SU-DHL-6 (cell line): ENCODE data around the gene LCTL.

Experiments
- H2AFZ ChIP-seq: fragments of 200-600 bp; sonication (generic); 2 replicates; pipeline ENCODE4 v1.6.1; 2014; ENCODE audit warnings: low read depth, mild to moderate bottlenecking, moderate library complexity, mixed read lengths, antibody characterized with exemption, low read length; ENCODE audit not compliant: severe bottlenecking
- H3F3A ChIP-seq: fragments of 200-600 bp; shearing (Covaris generic); 2 replicates; pipeline ENCODE4 v1.6.0; 2016; ENCODE audit warnings: antibody characterized with exemption, mild to moderate bottlenecking; ENCODE audit not compliant: insufficient read depth
- H3K27ac ChIP-seq: fragments of 200-600 bp; sonication (generic); 2 replicates; pipeline ENCODE4 v1.5.1; 2016; ENCODE audit warnings: low read depth, mild to moderate bottlenecking, low read length, moderate library complexity, mixed read lengths
- H3K27me3 ChIP-seq: fragments of 200-600 bp; sonication (generic), shearing (Covaris generic); 2 replicates; pipeline ENCODE4 v1.6.0; 2014; ENCODE audit warnings: mild to moderate bottlenecking, low read length
- H3K36me3 ChIP-seq: fragments of 200-600 bp; sonication (generic); 2 replicates; pipeline ENCODE4 v1.6.1; 2014; ENCODE audit warnings: mild to moderate bottlenecking, low read length, mixed read lengths
- H3K4me2 ChIP-seq: fragments of 300-600, 200-600 bp; shearing (Covaris generic), sonication (generic); 2 replicates; pipeline ENCODE4 v1.6.0; 2014; ENCODE audit warnings: low read length, low read depth, mild to moderate bottlenecking; ENCODE audit not compliant: poor library complexity, severe bottlenecking
- H3K4me3 ChIP-seq: fragments of 200-600 bp; sonication (generic); 2 replicates; pipeline ENCODE4 v1.5.1; 2014; ENCODE audit warnings: antibody characterized with exemption, low read length, mild to moderate bottlenecking, mixed read lengths; ENCODE audit not compliant: insufficient read depth, poor library complexity, severe bottlenecking
- H3K79me2 ChIP-seq: fragments of 200-600 bp; sonication (generic); 2 replicates; pipeline ENCODE4 v1.6.1; 2014; ENCODE audit warnings: mild to moderate bottlenecking, low read length, moderate library complexity; ENCODE audit not compliant: insufficient read depth
- H3K9ac ChIP-seq: fragments of 200-600 bp; sonication (generic); 2 replicates; pipeline ENCODE4 v1.7.0; 2014; ENCODE audit warnings: mild to moderate bottlenecking, low read length
- H3K9me2 ChIP-seq: fragments of 200-600 bp; sonication (generic); replicated peaks from 2 replicates; pipeline ENCODE4 v1.6.1; 2014; ENCODE audit warnings: low read length; ENCODE audit not compliant: insufficient read depth
- H3K9me3 ChIP-seq: fragments of 200-600 bp; sonication (generic); 2 replicates; pipeline ENCODE4 v1.6.1; 2014; ENCODE audit warnings: low read length, mixed read lengths; ENCODE audit not compliant: insufficient read depth
- H4K20me1 ChIP-seq: fragments of 200-600 bp; sonication (generic); 2 replicates; pipeline ENCODE4 v1.6.1; 2014; ENCODE audit warnings: low read depth, mild to moderate bottlenecking, antibody characterized with exemption, low read length, moderate library complexity, mixed read lengths
- EZH2phosphoT487 ChIP-seq: fragments of 200-600 bp; sonication (generic), shearing (Covaris generic); conservative IDR thresholded peaks from 2 replicates; pipeline ENCODE4 v1.6.1; 2018; ENCODE audit warnings: mild to moderate bottlenecking, antibody characterized with exemption, low read length, moderate library complexity, mixed read lengths
- TF ChIP-seq, protein P1 (sequence below): fragments of 200-600 bp; sonication (generic); IDR thresholded peaks from one replicate; pipeline ENCODE4 v1.5.1; 2017; ENCODE audit warnings: antibody characterized with exemption, mild to moderate bottlenecking, low read length, moderate library complexity; ENCODE audit not compliant: insufficient read depth, poor library complexity, severe bottlenecking

The LCTL gene

DNA sequence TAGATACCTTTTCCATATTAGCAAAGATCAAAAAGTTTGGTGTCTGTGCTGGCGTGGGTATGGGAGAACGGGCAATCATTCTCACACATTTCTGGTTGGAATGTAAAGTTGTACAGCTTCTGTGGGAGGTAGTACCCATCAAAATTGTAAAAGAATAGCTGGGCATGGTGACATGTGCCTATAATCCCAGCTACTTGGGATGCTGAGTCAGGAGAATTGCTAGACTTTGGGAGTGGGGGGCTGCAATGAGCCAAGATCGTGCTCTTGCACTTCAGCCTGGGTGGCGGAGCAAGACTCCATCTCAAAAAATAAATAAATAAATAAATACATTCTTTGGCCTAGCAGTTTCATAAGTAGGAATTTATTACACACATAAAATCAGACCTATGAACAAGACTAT is 22.9 kb downstream of the LCTL start:
- TF ChIP-seq, protein P1, sequence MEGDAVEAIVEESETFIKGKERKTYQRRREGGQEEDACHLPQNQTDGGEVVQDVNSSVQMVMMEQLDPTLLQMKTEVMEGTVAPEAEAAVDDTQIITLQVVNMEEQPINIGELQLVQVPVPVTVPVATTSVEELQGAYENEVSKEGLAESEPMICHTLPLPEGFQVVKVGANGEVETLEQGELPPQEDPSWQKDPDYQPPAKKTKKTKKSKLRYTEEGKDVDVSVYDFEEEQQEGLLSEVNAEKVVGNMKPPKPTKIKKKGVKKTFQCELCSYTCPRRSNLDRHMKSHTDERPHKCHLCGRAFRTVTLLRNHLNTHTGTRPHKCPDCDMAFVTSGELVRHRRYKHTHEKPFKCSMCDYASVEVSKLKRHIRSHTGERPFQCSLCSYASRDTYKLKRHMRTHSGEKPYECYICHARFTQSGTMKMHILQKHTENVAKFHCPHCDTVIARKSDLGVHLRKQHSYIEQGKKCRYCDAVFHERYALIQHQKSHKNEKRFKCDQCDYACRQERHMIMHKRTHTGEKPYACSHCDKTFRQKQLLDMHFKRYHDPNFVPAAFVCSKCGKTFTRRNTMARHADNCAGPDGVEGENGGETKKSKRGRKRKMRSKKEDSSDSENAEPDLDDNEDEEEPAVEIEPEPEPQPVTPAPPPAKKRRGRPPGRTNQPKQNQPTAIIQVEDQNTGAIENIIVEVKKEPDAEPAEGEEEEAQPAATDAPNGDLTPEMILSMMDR, result no peak
- TF ChIP-seq EZH2phosphoT487, result no peak
- H3F3A ChIP-seq, result no peaks in the 10 kb centered on the region; the same call in 1 of the 2 replicates
- H3K4me2 ChIP-seq, result no peak overlapping the region
- H3K9me2 ChIP-seq, result no peaks in the 10 kb centered on the region
- no peaks in the 10 kb centered on the region for H3K9me3 ChIP-seq
- no peaks in the 10 kb centered on the region for H3K79me2 ChIP-seq
- no peak overlapping the region for H3K4me3 ChIP-seq
- H3K27ac ChIP-seq, result no peak overlapping the region
- no peak overlapping the region for H3K9ac ChIP-seq
- no peaks in the 10 kb centered on the region; the same call in 1 of the 2 replicates for H4K20me1 ChIP-seq
- no peak overlapping the region for H2AFZ ChIP-seq
- H3K27me3 ChIP-seq, result no peaks in the 10 kb centered on the region
- peaks cover 27% of the 10 kb centered on the region for H3K36me3 ChIP-seq

DNA sequence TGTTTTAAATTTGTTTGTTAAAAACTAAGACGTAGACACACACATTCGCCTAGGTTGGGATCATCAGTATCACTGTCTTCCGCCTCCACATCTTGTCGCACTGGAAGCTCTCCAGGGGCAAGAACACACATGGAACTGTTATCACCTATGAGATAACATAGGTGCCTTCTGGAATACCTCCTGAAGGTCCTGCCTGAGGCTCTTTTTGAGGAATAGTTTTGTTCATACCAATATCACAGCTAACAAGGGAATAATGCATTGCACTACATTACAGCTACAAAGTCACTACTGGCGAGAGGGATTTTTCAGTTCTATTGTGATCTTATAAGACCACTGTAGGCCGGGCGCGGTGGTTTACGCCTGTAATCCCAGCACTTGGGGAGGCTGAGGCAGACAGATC is 30.7 kb downstream of the LCTL start:
- Histone ChIP-seq H3K27ac (no peak overlapping the region), H3K9me3 (no peaks in the 10 kb centered on the region), H4K20me1 (0 out of 2 replicates have a peak, but pooled peaks cover 2% of the 10 kb centered on the region), H2AFZ (no peak overlapping the region), H3K4me2 (no peak overlapping the region), H3K27me3 (no peaks in the 10 kb centered on the region), H3F3A (peaks cover 3% of the 10 kb centered on the region; the same call in 1 of the 2 replicates), H3K36me3 (peaks cover 37% of the 10 kb centered on the region), H3K9me2 (no peaks in the 10 kb centered on the region), H3K4me3 (no peak overlapping the region), H3K9ac (no peak overlapping the region), H3K79me2 (no peaks in the 10 kb centered on the region)
- no peak for TF ChIP-seq EZH2phosphoT487
- TF ChIP-seq, protein P1, result no peak

DNA sequence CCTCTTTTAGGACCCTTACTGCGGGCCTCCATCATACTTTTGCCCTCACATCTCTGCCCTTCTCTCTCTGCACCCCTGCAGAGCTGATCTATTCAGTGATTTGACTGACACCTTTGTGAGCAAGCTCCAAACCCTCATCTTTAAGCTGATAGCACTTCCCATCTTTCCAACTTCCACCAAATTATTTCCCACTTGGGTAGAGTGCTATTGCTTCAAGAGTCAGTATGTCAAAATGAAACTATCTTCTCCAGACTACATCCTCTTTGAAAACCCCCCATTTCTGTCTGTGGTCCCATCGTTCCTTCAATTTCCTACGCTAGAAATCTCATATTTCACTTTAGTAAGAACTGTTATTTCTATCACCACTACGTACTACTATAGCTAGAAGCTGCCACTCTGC is 41.0 kb downstream of the LCTL start:
- H3F3A ChIP-seq, result no peaks in the 10 kb centered on the region
- no peak overlapping the region for H2AFZ ChIP-seq
- TF ChIP-seq EZH2phosphoT487, result no peak
- TF ChIP-seq, protein P1, result no peak
- H3K4me2 ChIP-seq, result no peak overlapping the region
- H3K9me2 ChIP-seq, result no peaks in the 10 kb centered on the region
- H3K9ac ChIP-seq, result no peak overlapping the region
- H3K4me3 ChIP-seq, result no peak overlapping the region
- H3K27ac ChIP-seq, result no peak overlapping the region
- H3K9me3 ChIP-seq, result no peaks in the 10 kb centered on the region
- peaks cover 32% of the 10 kb centered on the region; the same call in 1 of the 2 replicates for H3K36me3 ChIP-seq
- no peaks in the 10 kb centered on the region for H3K27me3 ChIP-seq
- no peaks in the 10 kb centered on the region; the same call in 1 of the 2 replicates for H3K79me2 ChIP-seq
- H4K20me1 ChIP-seq, result no peaks in the 10 kb centered on the region; the same call in 1 of the 2 replicates
